ENCODE results near the gene CCDC85B.

Gene CCDC85B

GRCh38 chr11:65912845-65913244 lies 22.4 kb downstream of the CCDC85B start:
- DNase-seq: peak in 1 of 4 experiments; percentile 25

DNA sequence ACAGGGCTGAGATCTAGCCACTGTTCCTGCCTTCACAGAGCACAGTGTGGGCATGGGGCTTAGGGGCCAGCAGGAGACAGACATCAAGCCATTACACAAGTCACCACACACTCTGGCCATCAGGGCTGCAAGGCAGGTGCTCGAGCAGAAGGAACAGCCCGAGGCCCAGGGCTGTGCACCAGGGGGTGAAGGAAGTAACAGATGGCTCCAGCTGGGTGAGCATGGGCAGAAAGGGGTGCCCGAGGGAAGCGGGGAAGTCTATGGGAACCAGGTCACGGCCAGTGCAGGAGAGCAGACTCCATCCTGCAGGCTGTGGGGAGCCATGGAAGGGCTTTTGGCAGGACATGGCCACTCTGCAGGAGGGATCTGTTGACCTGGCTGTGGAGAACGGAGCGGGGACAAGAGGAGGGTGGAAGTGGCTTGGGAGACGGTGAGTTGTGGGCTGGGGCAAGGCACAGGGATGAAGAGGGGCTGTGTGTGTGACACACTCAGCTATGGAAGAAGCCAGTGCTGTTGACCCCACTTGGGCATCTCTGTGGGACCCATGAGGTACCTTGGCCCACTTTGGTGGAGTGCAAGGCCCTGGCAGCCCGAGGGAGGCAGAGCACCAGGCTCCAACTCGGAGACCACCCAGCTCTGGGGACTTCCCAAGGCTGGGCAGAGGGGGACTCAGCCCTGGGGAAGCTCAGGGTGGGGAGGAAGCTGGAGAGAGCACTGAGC lies 24.8 kb downstream of the CCDC85B start:
- DNase-seq: peak in 2 of 4 experiments; percentile 33 to 47

- peak; percentile 50 to 78 (median 75) for DNase-seq
Measured at GRCh38 chr11:65915821-65916251, 25.4 kb downstream of the CCDC85B start.

DNA sequence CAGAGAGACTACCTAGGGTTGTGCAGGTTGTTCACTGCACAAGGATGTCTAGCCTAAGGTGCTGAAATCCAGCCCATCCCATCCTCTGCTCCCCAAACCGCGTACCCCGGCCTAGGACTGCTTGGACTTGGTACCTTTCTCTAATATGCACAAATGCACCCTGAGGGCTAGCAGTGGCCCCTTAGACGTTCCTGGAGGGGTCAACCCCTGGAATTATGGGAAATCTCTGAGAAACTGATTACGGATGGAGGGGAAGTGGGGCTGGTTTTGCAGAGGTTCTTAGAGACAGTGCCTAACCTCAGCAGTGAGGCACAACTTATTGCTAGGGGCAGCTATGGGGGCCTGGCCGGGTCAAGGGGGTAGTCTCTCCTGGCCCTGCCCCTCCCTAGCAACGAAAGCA lies 25.9 kb downstream of the CCDC85B start:
- DNase-seq: no peak

- no peak for DNase-seq
Measured at GRCh38 chr11:65917077-65917433, 26.6 kb downstream of the CCDC85B start.

- DNase-seq: no peak
Measured at GRCh38 chr11:65917434-65918210, 27.1 kb downstream of the CCDC85B start.

DNA sequence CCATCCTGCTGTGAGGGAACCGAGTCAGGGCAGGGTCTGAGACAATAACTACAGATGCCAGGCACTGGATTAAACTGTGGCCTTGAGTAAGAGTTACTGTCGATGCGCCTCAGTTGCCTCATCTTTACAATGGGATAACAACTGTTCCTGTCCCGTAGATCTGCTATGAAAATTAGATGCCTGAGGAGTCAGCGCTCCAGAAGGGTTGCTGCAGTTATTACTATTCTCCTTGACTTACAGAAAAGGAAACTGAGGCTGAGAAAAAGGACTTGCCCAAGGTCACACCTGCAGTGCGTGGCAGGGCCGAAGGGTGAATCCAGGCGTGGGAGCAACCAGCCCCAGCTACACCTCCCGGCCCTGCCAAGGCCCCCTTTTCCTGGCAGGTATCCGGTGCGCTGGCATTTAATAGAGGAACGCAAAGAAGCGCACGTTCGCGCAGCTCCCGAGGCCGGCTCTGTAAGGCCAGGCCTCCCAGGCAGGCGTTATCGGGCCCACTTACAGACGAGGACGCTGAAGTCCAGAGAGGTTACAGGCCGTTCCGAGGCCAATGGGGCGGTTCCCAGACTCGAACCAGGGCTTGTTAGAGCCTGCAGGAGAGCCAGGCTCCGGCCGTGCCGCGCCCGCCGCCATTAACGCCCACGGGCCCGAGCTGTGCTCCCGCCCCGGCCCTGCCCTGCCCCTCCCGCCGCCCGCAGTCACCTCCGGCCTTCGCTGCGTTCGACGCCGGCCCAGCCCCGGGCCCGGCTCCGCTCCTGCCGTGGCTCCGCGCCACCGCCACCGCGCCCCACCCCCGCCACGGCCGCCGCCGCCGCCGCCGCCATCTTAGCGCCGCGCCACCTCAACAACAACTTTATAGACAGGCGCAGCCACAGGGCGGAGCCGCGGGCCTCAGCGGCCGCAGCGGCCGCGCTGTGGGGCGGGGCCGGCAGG lies 28.0 kb downstream of the CCDC85B start, which contains the start of gene C11orf68:
Gene C11orf68, minus strand, starts transcription at position 852 of the 930 bp plus-strand sequence. Its CDS starts 31 bp downstream, at position 821.
- DNase-seq: no peak

GRCh38 chr11:65919141-65919572 lies 28.7 kb downstream of the CCDC85B start, which contains the start of gene DRAP1:
DRAP1 (plus strand) TSS chr11:65919426; CDS start chr11:65919502, 76 bp downstream.
- peak; percentile 99 to 100 (median 100) for DNase-seq

- peak in 3 of 4 experiments; percentile 41 to 63 (median 48) for DNase-seq
Measured at GRCh38 chr11:65919573-65920371, 29.3 kb downstream of the CCDC85B start.

DNA sequence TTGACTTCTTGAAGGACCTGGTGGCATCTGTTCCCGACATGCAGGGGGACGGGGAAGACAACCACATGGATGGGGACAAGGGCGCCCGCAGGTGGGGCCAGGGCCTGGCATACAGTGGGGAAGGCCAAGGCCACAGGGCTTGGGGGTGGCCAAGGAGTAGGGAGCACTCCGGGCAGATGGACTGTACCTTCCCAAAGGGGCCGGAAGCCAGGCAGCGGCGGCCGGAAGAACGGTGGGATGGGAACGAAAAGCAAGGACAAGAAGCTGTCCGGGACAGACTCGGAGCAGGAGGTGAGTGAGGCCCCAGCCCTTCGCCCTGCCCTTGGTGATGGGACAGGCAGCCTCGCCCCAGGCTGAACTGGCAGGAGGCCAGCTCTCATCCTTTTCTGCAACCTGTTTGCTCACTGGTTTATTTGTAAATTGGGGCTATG lies 29.9 kb downstream of the CCDC85B start:
- no peak for DNase-seq

DNA sequence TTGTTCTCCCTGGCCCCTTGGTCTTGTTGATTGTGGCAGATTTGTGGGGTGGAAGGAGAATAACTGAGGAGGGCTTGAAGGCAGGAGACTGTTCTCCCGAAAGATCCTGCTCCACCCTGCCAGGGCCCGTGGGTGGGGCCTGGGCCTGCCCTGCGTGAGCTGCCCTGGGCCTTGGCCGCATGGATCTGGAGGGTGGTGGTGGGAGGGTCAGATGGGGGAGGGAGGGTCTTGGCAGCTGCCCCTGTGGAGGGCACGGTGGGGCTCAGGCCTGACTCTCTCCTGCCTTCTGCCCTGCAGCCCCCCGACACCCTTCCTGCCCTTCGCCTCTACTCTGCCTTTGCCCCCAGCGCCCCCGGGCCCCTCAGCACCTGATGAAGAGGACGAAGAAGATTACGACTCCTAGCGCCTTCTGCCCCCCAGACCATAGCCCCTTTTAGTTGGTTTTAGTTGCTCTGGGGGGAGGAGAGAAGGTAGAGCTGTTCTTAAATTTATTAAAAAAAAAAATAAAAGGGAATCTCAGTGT lies 30.6 kb downstream of the CCDC85B start:
- DNase-seq: no peak

- DNase-seq: no peak
Measured at GRCh38 chr11:65921876-65922275, 31.4 kb downstream of the CCDC85B start.

DNA sequence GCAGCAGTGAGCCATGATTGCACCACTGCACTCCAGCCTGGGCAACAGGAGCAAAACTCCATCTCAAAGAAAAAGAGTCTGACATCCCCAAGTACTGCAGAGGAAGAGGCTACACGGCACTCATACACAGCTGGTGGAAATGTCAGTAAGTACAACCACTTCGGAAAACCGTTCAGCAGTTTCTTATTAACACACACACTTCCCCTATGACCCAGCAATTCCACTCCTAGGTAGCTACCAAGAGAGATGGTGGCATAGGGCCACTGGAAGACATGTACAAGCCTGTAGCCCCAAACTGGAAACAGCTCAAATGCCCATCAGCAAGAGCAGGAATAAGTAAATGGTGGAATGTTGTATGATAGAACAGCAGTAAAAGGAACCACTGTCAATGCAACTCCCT lies 32.1 kb downstream of the CCDC85B start:
- no peak for DNase-seq

- DNase-seq: no peak
Measured at GRCh38 chr11:65925397-65925796, 34.9 kb downstream of the CCDC85B start.

GRCh38 chr11:65927904-65928397 lies 37.5 kb downstream of the CCDC85B start:
- DNase-seq: peak; percentile 62 to 80 (median 76)

GRCh38 chr11:65928667-65929066 lies 38.2 kb downstream of the CCDC85B start:
- no peak for DNase-seq

DNA sequence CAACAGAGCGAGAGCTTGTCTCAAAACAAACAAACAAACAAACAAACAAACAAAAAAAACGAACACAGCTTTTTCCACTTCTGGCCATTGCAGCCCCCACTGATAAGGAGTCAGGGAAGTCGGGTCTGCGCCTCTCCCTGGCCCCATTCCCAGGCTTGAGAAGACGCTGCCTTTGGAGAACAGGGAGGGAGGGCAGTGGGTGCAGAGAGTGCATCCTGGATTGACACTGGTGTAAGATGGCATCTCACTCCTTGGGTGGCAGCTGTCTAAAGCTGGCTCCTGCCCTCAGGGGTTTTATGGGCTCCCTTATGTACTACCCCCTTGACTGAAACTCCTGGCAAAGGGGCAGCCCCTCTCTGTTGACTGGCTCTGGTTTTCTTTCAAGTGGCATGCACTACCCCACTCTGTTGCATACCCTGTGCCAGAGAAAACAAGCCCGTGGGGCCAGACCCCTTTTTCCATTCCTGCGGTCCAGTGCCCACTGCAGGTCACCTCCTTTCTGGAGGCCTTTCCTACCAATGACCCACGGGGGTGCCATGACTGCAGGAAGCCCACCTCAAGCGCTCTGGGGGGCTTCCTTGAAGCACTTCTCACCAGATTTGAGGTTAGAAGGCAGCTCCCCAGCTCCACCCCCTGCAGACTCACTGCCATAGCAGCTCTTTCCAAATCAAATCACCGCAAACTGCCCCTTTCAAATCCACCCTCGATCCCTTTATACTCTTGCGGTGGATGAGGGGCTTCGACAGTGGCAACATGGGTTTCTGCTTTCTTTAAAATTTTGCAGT lies 41.5 kb downstream of the CCDC85B start:
- DNase-seq: no peak

DNA sequence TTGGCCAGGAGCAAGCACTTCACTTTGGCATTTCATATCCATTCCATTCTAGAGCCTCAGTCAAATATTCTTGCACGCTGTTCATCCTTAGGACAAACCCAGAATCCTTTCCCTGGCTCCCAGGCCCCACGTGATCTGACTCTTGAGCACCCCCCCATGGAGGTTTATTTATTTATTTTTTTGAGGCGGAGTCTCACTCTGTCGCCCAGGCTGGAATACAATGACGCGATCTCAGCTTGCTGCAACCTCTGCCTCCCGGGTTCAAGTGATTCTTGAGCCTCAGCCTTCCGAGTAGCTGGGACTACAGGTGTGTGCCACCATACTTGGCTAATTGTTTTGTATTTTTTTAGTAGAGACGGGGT lies 42.1 kb downstream of the CCDC85B start:
- DNase-seq: no peak

DNA sequence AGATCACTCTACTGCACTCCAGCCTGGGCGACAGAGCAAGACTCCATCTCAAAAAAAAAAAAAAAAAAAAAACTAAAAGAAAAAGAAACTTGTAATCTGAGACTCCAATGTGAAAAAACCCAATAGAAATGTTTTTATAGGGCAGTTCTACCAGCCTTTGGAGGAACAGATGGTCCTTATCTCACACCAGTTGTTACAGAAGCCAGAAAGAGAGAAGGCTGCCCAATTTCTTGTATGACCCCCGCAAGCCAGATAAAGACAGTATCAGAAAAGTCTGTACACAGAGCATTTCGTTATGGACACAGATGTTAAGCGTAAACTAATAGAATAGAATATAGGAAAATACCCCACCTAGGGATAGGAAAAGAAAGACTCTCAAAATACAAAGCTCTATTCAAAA lies 43.5 kb downstream of the CCDC85B start:
- no peak for DNase-seq

DNA sequence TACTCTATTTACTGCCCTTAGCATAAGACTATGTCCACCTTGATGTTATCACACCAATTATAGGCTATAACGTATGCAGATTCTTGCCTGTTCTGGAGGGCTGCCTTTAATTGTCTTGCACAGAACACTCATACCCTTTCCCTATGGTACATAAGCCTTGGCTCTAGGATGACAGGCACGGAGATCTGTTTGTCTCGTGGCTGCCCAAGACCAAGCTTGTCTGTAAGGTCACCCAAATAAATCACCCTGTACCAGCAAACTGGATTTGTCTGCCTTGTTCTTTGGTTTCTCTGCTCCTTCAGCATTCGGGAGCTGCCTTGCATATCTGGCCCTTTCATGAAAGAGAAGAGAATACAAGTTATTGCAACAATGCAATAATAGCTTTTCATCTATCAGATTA lies 47.3 kb downstream of the CCDC85B start:
- no peak for DNase-seq
